Uterus (tissue), 4 donors: ENCODE data around the gene SLC35F1. TPM values are rescaled to one million over a fixed set of nuclear protein-coding genes. Genes with fewer than 3 reads are reported as not detected.

ENCODE experiments used
- DNase-seq, 2 donors: peaks; one replicate each; pipeline ENCODE4 v3.0.0-alpha.2; 2019 to 2020
- H3K27ac ChIP-seq, 2 donors: fragments of 200-600 bp; sonication (generic); 1 replicate in 1 of 2; 2 replicates in 1 of 2; pipeline ENCODE4 v1.5.1; 2016 to 2018
- H3K27me3 ChIP-seq, 2 donors: fragments of 200-600 bp; sonication (generic); one replicate each; pipeline ENCODE4 v1.5.1; 2018 to 2019; ENCODE audit warnings: control low read depth in 1 of 2
- H3K36me3 ChIP-seq, 2 donors: fragments of 200-600 bp; sonication (generic); one replicate each; pipeline ENCODE4 v1.5.1; 2019; ENCODE audit warnings: control low read depth in 1 of 2
- H3K4me1 ChIP-seq, 2 donors: fragments of 200-600 bp; sonication (generic); one replicate each; pipeline ENCODE4 v1.5.1; 2018 to 2019; ENCODE audit warnings: control low read depth in 1 of 2
- H3K4me3 ChIP-seq, 2 donors: fragments of 200-600 bp; sonication (generic); 1 replicate in 1 of 2; 2 replicates in 1 of 2; pipeline ENCODE4 v1.5.1; 2018 to 2019; ENCODE audit warnings: mild to moderate bottlenecking in 1 of 2
- H3K9me3 ChIP-seq, 2 donors: fragments of 200-600 bp; sonication (generic); one replicate each; pipeline ENCODE4 v1.5.1; 2019; ENCODE audit warnings: control low read depth in 1 of 2
- POLR2A ChIP-seq, 2 donors: fragments of 450-650 bp; IDR thresholded peaks; one replicate each; pipeline ENCODE4 v1.6.1; 2016; ENCODE audit warnings: antibody characterized with exemption in 2 of 2, mild to moderate bottlenecking in 1 of 2, moderate library complexity in 1 of 2
- intact Hi-C: fragments of 100-400 bp; cut with DNase I; formaldehyde crosslinking; loops from one replicate; pipeline ENCODE4 v1.15.1; 2023; ENCODE audit warnings: low total_unique reads
- total RNA-seq, 4 donors: library from RNA; depleted of rRNA in 3 of 4; stranded (reverse); fragments of >200 nt in 3 of 4; gene quantifications; one replicate each; pipeline versions ENCODE4 v1.1.0 to v1.2.4, GENCODE V29; 2014 to 2023
- TF ChIP-seq, protein P1 (sequence below), 4 experiments: fragments of 200-600 bp in 2 of 4; fragments of 450-650 bp in 2 of 4; sonication (generic) in 2 of 4; IDR thresholded peaks; one replicate each; pipeline ENCODE4 v1.5.1; 2016 to 2019; ENCODE audit warnings: antibody characterized with exemption in 4 of 4, mild to moderate bottlenecking in 2 of 4, moderate library complexity in 1 of 4
- donor health status: DM: yes; HTN: yes; CAD: no.

Gene SLC35F1
- total RNA-seq, 4 donors from 2014 or later = 1.0 to 12.1 (median 9.7) TPM

- no peaks in the 10 kb centered on the region for H3K36me3 ChIP-seq
- H3K27me3 ChIP-seq = no peaks in the 10 kb centered on the region
- intact Hi-C loops = no loop called here
- TF ChIP-seq, protein P1, sequence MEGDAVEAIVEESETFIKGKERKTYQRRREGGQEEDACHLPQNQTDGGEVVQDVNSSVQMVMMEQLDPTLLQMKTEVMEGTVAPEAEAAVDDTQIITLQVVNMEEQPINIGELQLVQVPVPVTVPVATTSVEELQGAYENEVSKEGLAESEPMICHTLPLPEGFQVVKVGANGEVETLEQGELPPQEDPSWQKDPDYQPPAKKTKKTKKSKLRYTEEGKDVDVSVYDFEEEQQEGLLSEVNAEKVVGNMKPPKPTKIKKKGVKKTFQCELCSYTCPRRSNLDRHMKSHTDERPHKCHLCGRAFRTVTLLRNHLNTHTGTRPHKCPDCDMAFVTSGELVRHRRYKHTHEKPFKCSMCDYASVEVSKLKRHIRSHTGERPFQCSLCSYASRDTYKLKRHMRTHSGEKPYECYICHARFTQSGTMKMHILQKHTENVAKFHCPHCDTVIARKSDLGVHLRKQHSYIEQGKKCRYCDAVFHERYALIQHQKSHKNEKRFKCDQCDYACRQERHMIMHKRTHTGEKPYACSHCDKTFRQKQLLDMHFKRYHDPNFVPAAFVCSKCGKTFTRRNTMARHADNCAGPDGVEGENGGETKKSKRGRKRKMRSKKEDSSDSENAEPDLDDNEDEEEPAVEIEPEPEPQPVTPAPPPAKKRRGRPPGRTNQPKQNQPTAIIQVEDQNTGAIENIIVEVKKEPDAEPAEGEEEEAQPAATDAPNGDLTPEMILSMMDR (IDR thresholded peaks at IDR 0.05) = no peak
- no peak for TF ChIP-seq POLR2A (IDR thresholded peaks at IDR 0.05)
- H3K9me3 ChIP-seq = no peaks in the 10 kb centered on the region
- H3K4me1 ChIP-seq = no peaks in the 10 kb centered on the region
- H3K4me3 ChIP-seq = no peak overlapping the region
- no peak for DNase-seq
- H3K27ac ChIP-seq = no peak overlapping the region
Observed at GRCh38 chr6:118101220-118101619, 194.2 kb downstream of the SLC35F1 start.

DNA sequence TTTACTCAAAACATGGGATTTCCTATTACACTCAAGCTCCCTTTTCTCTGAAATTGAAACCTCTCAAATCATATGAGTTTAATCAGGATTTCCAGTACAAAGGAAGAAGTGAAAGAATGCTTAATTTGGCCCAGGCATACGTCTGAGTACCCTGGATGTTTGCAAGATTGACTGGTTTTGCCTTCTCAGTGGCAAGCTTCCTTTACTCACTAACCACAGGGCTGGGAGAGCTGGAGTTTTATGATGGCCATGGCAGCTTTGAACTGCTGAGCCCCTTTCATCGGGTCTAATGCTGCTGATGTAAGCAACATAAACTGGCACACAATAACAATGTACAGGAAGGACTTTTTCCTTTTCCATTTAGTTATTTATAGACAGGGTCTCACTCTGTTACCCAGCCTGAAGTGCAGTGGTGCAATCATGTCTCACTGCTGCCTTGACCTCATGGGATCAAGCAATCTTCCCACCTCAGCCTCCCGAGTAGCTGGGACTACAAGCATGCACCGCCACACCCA lies 194.8 kb downstream of the SLC35F1 start:
- intact Hi-C loops = no loop called here
- H3K9me3 ChIP-seq = no peaks in the 10 kb centered on the region
- H3K36me3 ChIP-seq = no peaks in the 10 kb centered on the region
- no peak overlapping the region for H3K27ac ChIP-seq
- DNase-seq = no peak
- H3K4me1 ChIP-seq = no peaks in the 10 kb centered on the region
- no peak for TF ChIP-seq POLR2A (IDR thresholded peaks at IDR 0.05)
- TF ChIP-seq, protein P1 (IDR thresholded peaks at IDR 0.05) = no peak
- H3K4me3 ChIP-seq = no peak overlapping the region
- no peaks in the 10 kb centered on the region for H3K27me3 ChIP-seq

DNA sequence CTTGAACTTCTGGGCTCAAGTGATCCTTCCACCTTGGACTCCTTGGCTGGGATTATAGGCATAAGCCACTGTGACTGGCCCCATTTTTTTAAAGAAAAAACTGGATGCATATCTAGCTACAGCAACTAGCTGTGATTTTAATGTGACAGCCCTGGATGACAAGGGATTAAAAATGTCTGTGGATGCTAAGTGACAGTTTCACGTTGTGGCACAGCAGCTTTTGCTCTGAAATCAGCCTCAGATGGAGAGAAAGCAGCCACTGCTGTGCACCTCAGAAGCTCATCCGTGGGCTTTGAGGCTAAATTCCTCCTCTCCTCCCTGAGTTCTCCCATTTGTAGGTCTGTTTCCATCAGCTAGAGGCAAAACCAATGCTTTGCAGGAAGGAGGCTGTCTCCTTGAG lies 195.3 kb downstream of the SLC35F1 start:
- Histone ChIP-seq H3K4me3 (no peak overlapping the region), H3K9me3 (no peaks in the 10 kb centered on the region)

GRCh38 chr6:118103381-118104146 lies 196.5 kb downstream of the SLC35F1 start:
- Histone ChIP-seq H3K9me3 (no peaks in the 10 kb centered on the region), H3K4me3 (no peak overlapping the region), H3K27ac (no peak overlapping the region), H3K36me3 (no peaks in the 10 kb centered on the region), H3K4me1 (no peaks in the 10 kb centered on the region), H3K27me3 (no peaks in the 10 kb centered on the region)
- TF ChIP-seq POLR2A (IDR thresholded peaks at IDR 0.05) = no peak
- TF ChIP-seq, protein P1 (IDR thresholded peaks at IDR 0.05) = no peak
- no peak for DNase-seq
- intact Hi-C loops = no loop called here

More for the DNA sequence above, 195.3 kb downstream of the SLC35F1 start:
- no peak for TF ChIP-seq POLR2A (IDR thresholded peaks at IDR 0.05)
- TF ChIP-seq, protein P1 (IDR thresholded peaks at IDR 0.05) = no peak
- Histone ChIP-seq H3K27ac (no peak overlapping the region), H3K36me3 (no peaks in the 10 kb centered on the region), H3K27me3 (no peaks in the 10 kb centered on the region), H3K4me1 (no peaks in the 10 kb centered on the region)
- no peak for DNase-seq
- intact Hi-C loops = no loop called here

DNA sequence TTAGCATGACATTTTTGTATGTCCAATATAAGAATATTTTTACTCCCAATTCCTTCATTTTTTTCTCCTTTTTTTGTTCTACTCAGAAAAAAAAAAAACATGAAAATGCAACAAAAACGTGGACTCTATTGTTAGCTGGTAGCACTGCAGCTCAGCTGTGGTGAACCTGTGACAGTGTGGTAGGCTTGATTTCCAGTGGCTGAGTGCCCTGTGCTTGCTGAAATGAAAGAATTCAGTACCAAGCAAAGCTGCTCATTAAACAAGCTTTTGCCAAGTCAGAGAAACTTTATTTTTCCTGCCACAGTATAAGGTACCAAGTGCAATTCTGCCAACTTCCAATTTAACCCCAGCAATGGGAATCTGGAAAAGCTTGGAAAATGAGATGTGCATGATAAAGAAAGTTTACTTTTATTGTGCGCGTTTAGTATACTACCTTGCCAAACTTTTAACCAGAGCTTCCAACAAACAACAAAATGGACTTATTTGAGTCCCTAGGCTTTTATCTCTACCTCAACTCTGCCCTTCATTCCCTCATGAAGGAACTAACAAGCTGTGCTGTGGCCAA lies 215.2 kb downstream of the SLC35F1 start:
- Histone ChIP-seq H3K27me3 (no peaks in the 10 kb centered on the region), H3K9me3 (no peaks in the 10 kb centered on the region), H3K4me3 (no peak overlapping the region), H3K27ac (no peak overlapping the region), H3K36me3 (no peaks in the 10 kb centered on the region), H3K4me1 (no peaks in the 10 kb centered on the region)
- DNase-seq = no peak
- TF ChIP-seq, protein P1 (IDR thresholded peaks at IDR 0.05) = no peak
- TF ChIP-seq POLR2A (IDR thresholded peaks at IDR 0.05) = no peak
- intact Hi-C loops = no loop called here
